ENCODE data around the gene TMEM41A.

- TF ChIP-seq, protein P1, sequence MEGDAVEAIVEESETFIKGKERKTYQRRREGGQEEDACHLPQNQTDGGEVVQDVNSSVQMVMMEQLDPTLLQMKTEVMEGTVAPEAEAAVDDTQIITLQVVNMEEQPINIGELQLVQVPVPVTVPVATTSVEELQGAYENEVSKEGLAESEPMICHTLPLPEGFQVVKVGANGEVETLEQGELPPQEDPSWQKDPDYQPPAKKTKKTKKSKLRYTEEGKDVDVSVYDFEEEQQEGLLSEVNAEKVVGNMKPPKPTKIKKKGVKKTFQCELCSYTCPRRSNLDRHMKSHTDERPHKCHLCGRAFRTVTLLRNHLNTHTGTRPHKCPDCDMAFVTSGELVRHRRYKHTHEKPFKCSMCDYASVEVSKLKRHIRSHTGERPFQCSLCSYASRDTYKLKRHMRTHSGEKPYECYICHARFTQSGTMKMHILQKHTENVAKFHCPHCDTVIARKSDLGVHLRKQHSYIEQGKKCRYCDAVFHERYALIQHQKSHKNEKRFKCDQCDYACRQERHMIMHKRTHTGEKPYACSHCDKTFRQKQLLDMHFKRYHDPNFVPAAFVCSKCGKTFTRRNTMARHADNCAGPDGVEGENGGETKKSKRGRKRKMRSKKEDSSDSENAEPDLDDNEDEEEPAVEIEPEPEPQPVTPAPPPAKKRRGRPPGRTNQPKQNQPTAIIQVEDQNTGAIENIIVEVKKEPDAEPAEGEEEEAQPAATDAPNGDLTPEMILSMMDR (IDR thresholded peaks at IDR 0.05): no peak
- TF ChIP-seq POLR2A (IDR thresholded peaks at IDR 0.05): no peak
Observed at GRCh38 chr3:185519021-185519420, 20.2 kb upstream of the TMEM41A start.

Data from adrenal gland (tissue), 5 donors.